Naive B cell (primary cell): Measurements from ENCODE around the gene PRKAB2. TPM values are rescaled to one million over a fixed set of nuclear protein-coding genes. Genes with fewer than 3 reads are reported as not detected.
"Not testable (repeated sequence)": the region's sequence is repeated elsewhere in the genome, so short reads cannot be mapped to it uniquely, and the experiment has no call there.

Experiments used
- ATAC-seq, 2 donors: fragments of 150-1000 bp; cut with Tn5 transposase; 2 replicates each; pipeline ENCODE4 v1.10.0; 2021; ENCODE audit warnings: low read depth in 2 of 2, mild to moderate bottlenecking in 2 of 2, moderate library complexity in 2 of 2
- DNase-seq: peaks from one replicate; pipeline ENCODE4 v3.0.0; 2022
- H3K27ac Mint-ChIP-seq, 6 donors: one replicate each; pipeline ENCODE4 v1.8.0; 2020 to 2022; ENCODE audit warnings: mild to moderate bottlenecking in 6 of 6, mixed read lengths in 6 of 6, moderate library complexity in 5 of 6, inconsistent platforms in 2 of 6
- H3K27me3 Mint-ChIP-seq, 3 donors: one replicate each; pipeline ENCODE4 v1.8.0; 2021 to 2022; ENCODE audit warnings: mixed read lengths in 3 of 3, mild to moderate bottlenecking in 1 of 3
- H3K36me3 Mint-ChIP-seq, 2 donors: one replicate each; pipeline ENCODE4 v1.8.0; 2020 to 2022; ENCODE audit warnings: mixed read lengths in 2 of 2, inconsistent platforms in 1 of 2, mild to moderate bottlenecking in 1 of 2
- H3K4me1 Mint-ChIP-seq, 3 donors: one replicate each; pipeline ENCODE4 v1.8.0; 2020 to 2022; ENCODE audit warnings: mixed read lengths in 3 of 3, inconsistent platforms in 1 of 3, mild to moderate bottlenecking in 1 of 3, moderate library complexity in 1 of 3
- H3K4me3 Mint-ChIP-seq, 8 donors: one replicate each; pipeline ENCODE4 v1.8.0; 2020 to 2022; ENCODE audit warnings: mild to moderate bottlenecking in 8 of 8, mixed read lengths in 8 of 8, moderate library complexity in 8 of 8, inconsistent platforms in 2 of 8
- H3K9me3 Mint-ChIP-seq, 7 donors: one replicate each; pipeline ENCODE4 v1.8.0; 2020 to 2022; ENCODE audit warnings: mixed read lengths in 7 of 7, mild to moderate bottlenecking in 5 of 7, inconsistent platforms in 2 of 7, moderate library complexity in 1 of 7
- polyA plus RNA-seq, 6 donors: library from polyadenylated mRNA; unstranded; fragments of 300-500 nt; fragmentation: Illumina TruSeq; gene quantifications; one replicate each; pipeline ENCODE4 v1.2.3, GENCODE V29; 2021; ENCODE audit warnings: low read depth in 6 of 6

The PRKAB2 gene
- polyA plus RNA-seq, 6 donors from 2014 or later: 4.1 to 9.3 (median 5.0) TPM; not detected in 1

DNA sequence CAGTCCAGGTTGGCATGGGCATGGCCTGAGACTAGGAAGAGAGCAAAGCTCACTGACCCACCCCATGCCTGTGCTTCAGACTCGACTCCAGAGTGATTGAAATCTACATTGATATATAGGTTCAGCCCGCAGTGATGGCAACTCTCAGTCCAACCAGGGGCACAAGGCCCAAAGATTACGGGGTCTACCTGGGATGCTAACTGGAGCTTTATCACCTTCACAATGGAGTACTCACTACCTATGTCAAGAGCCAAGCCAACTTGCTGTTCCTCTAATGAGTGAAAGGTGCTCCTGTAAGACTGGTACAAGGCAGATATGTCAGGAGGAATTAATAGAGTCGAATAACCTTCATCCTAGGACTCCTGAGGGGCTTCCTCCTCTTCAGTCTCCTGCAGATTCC is 57.2 kb downstream of the PRKAB2 start:
- H3K27me3 Mint-ChIP-seq: peaks cover 12 to 20% (median 20%) of the 10 kb centered on the region in 3 donors
- not testable (repeated sequence) for H3K4me1 Mint-ChIP-seq, DNase-seq, H3K36me3 Mint-ChIP-seq, H3K4me3 Mint-ChIP-seq, ATAC-seq, H3K9me3 Mint-ChIP-seq, H3K27ac Mint-ChIP-seq

- peaks cover 12 to 26% (median 13%) of the 10 kb centered on the region in 3 donors for H3K27me3 Mint-ChIP-seq
- not testable (repeated sequence) for H3K4me1 Mint-ChIP-seq, H3K4me3 Mint-ChIP-seq, H3K9me3 Mint-ChIP-seq, H3K27ac Mint-ChIP-seq, ATAC-seq, H3K36me3 Mint-ChIP-seq, DNase-seq
Measured at GRCh38 chr1:147114353-147114752, 57.9 kb downstream of the PRKAB2 start.

GRCh38 chr1:147111381-147112130 is 60.7 kb downstream of the PRKAB2 start:
- no peak for DNase-seq
- H3K27me3 Mint-ChIP-seq: peaks cover 9 to 24% (median 15%) of the 10 kb centered on the region in 3 donors
- no peaks in the 10 kb centered on the region for H3K9me3 Mint-ChIP-seq

DNA sequence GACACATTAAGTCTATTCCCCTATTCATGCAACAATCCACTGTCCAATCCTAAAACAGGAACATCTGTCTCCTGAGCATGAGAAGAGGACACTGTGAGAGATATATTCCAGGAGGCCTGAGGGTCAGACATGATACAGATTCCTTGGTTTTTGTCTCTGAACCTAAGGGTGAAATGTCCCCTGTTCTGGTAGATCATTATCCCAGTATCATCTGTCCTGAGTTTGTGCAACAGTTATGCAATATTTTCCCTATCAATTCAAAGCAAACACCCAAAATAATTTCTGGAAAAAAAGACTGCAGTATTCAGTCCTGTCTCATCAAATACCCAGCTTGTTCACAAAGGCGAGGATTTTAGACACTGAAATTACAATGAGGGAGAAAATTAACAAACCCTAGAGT is 61.4 kb downstream of the PRKAB2 start:
- DNase-seq (no peak), ATAC-seq (no peak)
- no peaks in the 10 kb centered on the region for H3K4me1 Mint-ChIP-seq
- no peaks in the 10 kb centered on the region for H3K36me3 Mint-ChIP-seq
- no peak overlapping the region for H3K4me3 Mint-ChIP-seq
- H3K27ac Mint-ChIP-seq: no peak overlapping the region
- H3K27me3 Mint-ChIP-seq: peaks cover 9 to 24% (median 20%) of the 10 kb centered on the region in 3 donors
- H3K9me3 Mint-ChIP-seq: no peaks in the 10 kb centered on the region

More at GRCh38 chr1:147111381-147112130, 60.7 kb downstream of the PRKAB2 start:
- ATAC-seq: no peak
- Mint-ChIP-seq H3K27ac (no peak overlapping the region), H3K4me1 (no peaks in the 10 kb centered on the region), H3K36me3 (no peaks in the 10 kb centered on the region), H3K4me3 (no peak overlapping the region)

DNA sequence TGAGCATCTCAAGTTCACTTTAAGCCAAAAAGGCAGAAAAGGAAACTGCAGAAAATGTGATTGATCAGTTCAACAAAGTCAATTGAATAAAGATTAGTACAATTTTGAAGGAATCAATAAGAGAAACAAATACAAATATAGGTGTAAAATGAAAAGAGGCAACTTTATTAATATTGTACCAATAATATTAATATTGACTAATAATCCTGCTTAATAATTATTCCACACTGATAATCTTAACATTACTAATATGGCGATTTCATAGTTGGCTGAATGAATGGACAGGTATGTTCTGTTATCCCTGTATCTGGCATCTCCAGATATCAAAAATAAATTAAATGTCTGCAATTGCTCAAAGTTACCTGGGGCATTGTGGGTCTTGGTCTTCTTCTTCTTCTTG is 61.8 kb downstream of the PRKAB2 start:
- ATAC-seq: no peak
- H3K4me3 Mint-ChIP-seq: no peak overlapping the region
- peaks cover 9 to 24% (median 22%) of the 10 kb centered on the region in 3 donors for H3K27me3 Mint-ChIP-seq
- no peak for DNase-seq
- no peaks in the 10 kb centered on the region for H3K36me3 Mint-ChIP-seq
- no peaks in the 10 kb centered on the region for H3K9me3 Mint-ChIP-seq
- H3K27ac Mint-ChIP-seq: no peak overlapping the region
- H3K4me1 Mint-ChIP-seq: no peaks in the 10 kb centered on the region

- Mint-ChIP-seq H3K4me1 (no peaks in the 10 kb centered on the region), H3K27me3 (peaks cover 9 to 24% (median 22%) of the 10 kb centered on the region in 3 donors), H3K36me3 (no peaks in the 10 kb centered on the region), H3K9me3 (no peaks in the 10 kb centered on the region), H3K4me3 (no peak overlapping the region), H3K27ac (peak overlapping the region in 2 of 6 donors; percentile 36 to 70)
- DNase-seq (no peak), ATAC-seq (no peak)
Measured at GRCh38 chr1:147109762-147110161, 62.5 kb downstream of the PRKAB2 start.

DNA sequence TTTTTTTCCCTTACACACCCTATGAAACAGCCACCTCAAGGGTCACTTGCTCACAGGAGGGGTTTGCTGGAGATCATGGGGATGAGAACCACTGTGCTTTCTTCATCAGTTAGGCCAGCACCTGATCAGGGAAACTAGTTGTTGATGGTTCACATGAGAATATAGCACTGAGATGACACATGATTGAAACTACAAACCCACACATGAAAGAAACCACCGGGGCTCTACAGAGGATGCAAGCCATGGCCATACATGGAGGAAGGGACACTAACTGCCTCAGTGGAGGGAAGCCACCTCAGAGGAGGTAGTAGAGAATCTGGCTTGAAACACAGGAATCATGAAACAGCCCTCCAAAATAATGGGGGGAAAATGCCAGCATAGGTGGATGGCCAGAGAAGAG is 63.2 kb downstream of the PRKAB2 start:
- H3K4me1 Mint-ChIP-seq: no peaks in the 10 kb centered on the region
- H3K4me3 Mint-ChIP-seq: no peak overlapping the region
- H3K27me3 Mint-ChIP-seq: peaks cover 9 to 24% (median 22%) of the 10 kb centered on the region in 3 donors
- ATAC-seq: no peak
- no peaks in the 10 kb centered on the region for H3K9me3 Mint-ChIP-seq
- DNase-seq: no peak
- no peak overlapping the region for H3K27ac Mint-ChIP-seq
- no peaks in the 10 kb centered on the region for H3K36me3 Mint-ChIP-seq

DNA sequence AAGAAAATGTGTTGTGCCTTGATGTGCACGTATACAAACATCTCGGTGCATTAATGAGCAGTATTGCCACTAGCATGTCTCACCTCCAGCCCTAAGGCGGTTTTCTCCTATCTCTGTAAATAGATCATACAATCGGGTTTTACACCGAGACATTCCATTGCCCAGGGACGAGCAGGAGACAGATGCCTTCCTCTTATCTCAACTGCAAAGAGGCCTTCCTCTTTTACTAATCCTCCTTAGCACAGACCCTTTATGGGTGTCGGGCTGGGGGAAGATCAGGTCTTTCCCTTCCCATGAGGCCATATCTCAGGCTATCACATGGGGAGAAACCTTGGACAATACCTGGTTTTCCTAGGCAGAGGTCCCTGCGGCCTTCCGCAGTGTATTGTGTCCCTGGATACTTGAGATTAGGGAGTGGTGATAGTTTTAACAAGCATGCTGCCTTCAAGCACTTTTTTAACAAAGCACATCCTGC is 65.8 kb downstream of the PRKAB2 start:
- H3K27me3 Mint-ChIP-seq: peaks cover 3 to 24% (median 22%) of the 10 kb centered on the region in 3 donors
- not testable (repeated sequence) for H3K4me3 Mint-ChIP-seq, H3K27ac Mint-ChIP-seq, H3K9me3 Mint-ChIP-seq, H3K36me3 Mint-ChIP-seq, DNase-seq, ATAC-seq
- peaks cover 9 to 13% (median 11%) of the 10 kb centered on the region in 3 donors for H3K4me1 Mint-ChIP-seq

GRCh38 chr1:147105909-147106308 is 66.4 kb downstream of the PRKAB2 start:
- Mint-ChIP-seq H3K4me3 (no peak overlapping the region), H3K27ac (no peak overlapping the region), H3K36me3 (no peaks in the 10 kb centered on the region), H3K9me3 (no peaks in the 10 kb centered on the region), H3K27me3 (peaks cover 3 to 24% (median 22%) of the 10 kb centered on the region in 3 donors), H3K4me1 (peaks cover 9 to 13% (median 11%) of the 10 kb centered on the region in 3 donors)
- ATAC-seq (no peak), DNase-seq (no peak)

Other genes starting within 250 kb of the PRKAB2 start
- 10 to 100 TPM in 1 of 6 donors, 1 to 10 TPM in 5; 2.3 to 10.6 (median 4.3) TPM for gene NBPF12, start 234.1 kb downstream of the PRKAB2 start, polyA plus RNA-seq
- gene FMO5, start 52.9 kb upstream of the PRKAB2 start, polyA plus RNA-seq: 10 to 100 TPM in 2 of 6 donors, 1 to 10 TPM in 4; 6.5 to 17.5 (median 9.7) TPM
- 10 to 100 TPM; 24.4 to 66.2 (median 40.6) TPM for gene CHD1L, start 70.2 kb upstream of the PRKAB2 start, polyA plus RNA-seq